HepG2 (cell line): ENCODE data around the gene TXNIP. TPM values are rescaled to one million over a fixed set of nuclear protein-coding genes. Genes with fewer than 3 reads are reported as not detected.
A peak's percentile ranks its signal among the peaks of the same experiment; 100 is the strongest.

Experiments
- ATAC-seq: fragments of 200-7000 bp; cut with Tn5 transposase; 3 replicates; pipeline ENCODE4 v1.9.1; 2020; ENCODE audit warnings: mild to moderate bottlenecking, moderate library complexity
- BruUV-seq: library from RNA; stranded (reverse); fragments of 400-500 nt; replicated peaks from 2 replicates; lab custom pipeline; 2021; lab: Mats Ljungman, UMichigan
- CTCF ChIA-PET: fragments of 300-600 bp; formaldehyde crosslinking; extraction: SDS; loops from one replicate; lab custom pipeline; 2021; ENCODE audit warnings: low total read pairs, inconsistent platforms, low intra/inter-chr PET ratio; lab: Yijun Ruan, JAX
- POLR2A ChIA-PET: fragments of 350-600 bp; sonication (Branson Sonifier 250); formaldehyde crosslinking; loops from one replicate; lab custom pipeline; 2020; ENCODE audit warnings: antibody characterized with exemption, inconsistent platforms; lab: Yijun Ruan, JAX
- DNase-seq: peaks from one replicate; pipeline ENCODE4 v3.0.0-alpha.2; 2015; ENCODE audit warnings: low spot score
- FAIRE-seq: peaks from 3 replicates; lab custom pipeline; 2011; peaks lifted over from hg19 to GRCh38; lab: Jason Lieb, UNC
- H2AFZ ChIP-seq: one replicate; pipeline ENCODE4 v1.6.1; 2011; ENCODE audit warnings: low read length, inconsistent platforms
- H3K27ac ChIP-seq: fragments of 300-600 bp; 3 replicates; pipeline ENCODE4 v1.8.0; 2011; ENCODE audit warnings: mixed run types, mild to moderate bottlenecking, mixed read lengths, low read length, inconsistent platforms; ENCODE audit not compliant: insufficient read depth; ENCODE audit errors: extremely low read length
- H3K27me3 ChIP-seq, 2 experiments: fragments of 200-600 bp in 1 of 2; 2 replicates in 1 of 2; 3 replicates in 1 of 2; pipeline versions ENCODE4 v1.6.0 to v1.8.0; 2011; ENCODE audit warnings: low read length in 2 of 2, mild to moderate bottlenecking in 2 of 2, moderate library complexity in 2 of 2, inconsistent platforms in 1 of 2; ENCODE audit not compliant: insufficient read depth in 2 of 2, control insufficient read depth in 1 of 2
- H3K36me3 ChIP-seq, 2 experiments: fragments of 200-600 bp in 1 of 2; replicated peaks in 1 of 2; 2 replicates in 1 of 2; 3 replicates in 1 of 2; pipeline versions ENCODE4 v1.5.1 to v1.8.0; 2011; ENCODE audit warnings: low read length in 2 of 2, inconsistent platforms in 1 of 2; ENCODE audit not compliant: insufficient read depth in 2 of 2, control insufficient read depth in 1 of 2
- H3K4me1 ChIP-seq: 2 replicates; pipeline ENCODE4 v1.5.1; 2012; ENCODE audit warnings: low read length, inconsistent platforms; ENCODE audit not compliant: insufficient read depth
- H3K4me2 ChIP-seq: 2 replicates; pipeline ENCODE4 v1.6.0; 2011; ENCODE audit warnings: low read depth, low read length, inconsistent platforms
- H3K4me3 ChIP-seq, 3 experiments: fragments of 200-600 bp in 1 of 3; sonication (generic), shearing (Covaris generic) in 1 of 3; replicated peaks in 1 of 3; 2 replicates each; pipeline ENCODE4 v1.5.1; 2011 to 2016; ENCODE audit warnings: low read length in 3 of 3, inconsistent platforms in 2 of 3, low read depth in 2 of 3, mild to moderate bottlenecking in 2 of 3, control low read depth in 1 of 3, mixed read lengths in 1 of 3; ENCODE audit not compliant: insufficient read depth in 1 of 3
- H3K79me2 ChIP-seq: one replicate; pipeline ENCODE4 v1.6.1; 2011; ENCODE audit warnings: low read length, inconsistent platforms; ENCODE audit not compliant: insufficient read depth
- H3K9ac ChIP-seq: 2 replicates; pipeline ENCODE4 v1.6.0; 2011; ENCODE audit warnings: mild to moderate bottlenecking, low read depth, low read length, inconsistent platforms; ENCODE audit not compliant: insufficient read depth
- H3K9me3 ChIP-seq: 2 replicates; pipeline ENCODE4 v1.5.1; 2012; ENCODE audit warnings: mild to moderate bottlenecking, low read length
- H4K20me1 ChIP-seq: 2 replicates; pipeline ENCODE4 v1.6.0; 2011; ENCODE audit warnings: inconsistent platforms, mild to moderate bottlenecking, low read length, moderate library complexity; ENCODE audit not compliant: insufficient read depth
- FOXA3 ChIP-seq: IDR thresholded peaks from 2 replicates; pipeline ENCODE4 v1.6.1; 2016; ENCODE audit warnings: missing genetic modification reagents, missing compliant biosample characterization
- GTF3A ChIP-seq: sonication (generic); formaldehyde crosslinking; conservative IDR thresholded peaks from 2 replicates; pipeline ENCODE4 v1.4.0; 2020; ENCODE audit warnings: mild to moderate bottlenecking, missing genetic modification reagents
- HES4 ChIP-seq: sonication (generic); formaldehyde crosslinking; IDR thresholded peaks from 2 replicates; pipeline ENCODE4 v1.9.0; 2021; ENCODE audit warnings: mild to moderate bottlenecking, missing genetic modification reagents, borderline replicate concordance
- HNF1A ChIP-seq, 2 experiments: sonication (generic) in 1 of 2; formaldehyde crosslinking in 1 of 2; IDR thresholded peaks; 2 replicates each; pipeline versions ENCODE4 v1.4.0 to v1.6.1; 2016 to 2020; ENCODE audit warnings: borderline replicate concordance in 1 of 2, low read depth in 1 of 2, mild to moderate bottlenecking in 1 of 2, missing genetic modification reagents in 1 of 2
- HNRNPH1 ChIP-seq: fragments of 200-400 bp; formaldehyde crosslinking; optimal IDR thresholded peaks from 2 replicates; pipeline ENCODE3; 2017; ENCODE audit warnings: mild to moderate bottlenecking, low read depth, low read length
- KAT2B ChIP-seq: fragments of 150-350 bp; IDR thresholded peaks from 2 replicates; pipeline ENCODE4 v1.6.1; 2014; ENCODE audit warnings: low read depth, low read length, borderline replicate concordance
- NFATC3 ChIP-seq: sonication (generic); formaldehyde crosslinking; IDR thresholded peaks from 2 replicates; pipeline ENCODE4 v1.5.1; 2020; ENCODE audit warnings: mild to moderate bottlenecking, missing genetic modification reagents
- SOX6 ChIP-seq, 2 experiments: fragments of 450-650 bp in 1 of 2; sonication (generic) in 1 of 2; formaldehyde crosslinking in 1 of 2; IDR thresholded peaks; 2 replicates each; pipeline versions ENCODE4 v1.4.0 to v1.6.1; 2017 to 2020; ENCODE audit warnings: antibody characterized with exemption in 1 of 2, mild to moderate bottlenecking in 1 of 2, missing genetic modification reagents in 1 of 2
- ZFP36L1 ChIP-seq: sonication (generic); formaldehyde crosslinking; IDR thresholded peaks from 2 replicates; pipeline ENCODE4 v1.8.0; 2022; ENCODE audit warnings: mild to moderate bottlenecking, missing genetic modification reagents, moderate library complexity
- ZNF446 ChIP-seq: sonication (generic); formaldehyde crosslinking; IDR thresholded peaks from 2 replicates; pipeline ENCODE4 v1.5.0; 2020; ENCODE audit warnings: mild to moderate bottlenecking, missing genetic modification reagents
- ZNF496 ChIP-seq: sonication (generic); formaldehyde crosslinking; IDR thresholded peaks from 2 replicates; pipeline ENCODE4 v1.8.1; 2023; ENCODE audit warnings: mild to moderate bottlenecking, moderate library complexity, missing genetic modification reagents; ENCODE audit not compliant: insufficient replicate concordance
- ZNF547 ChIP-seq: sonication (generic); formaldehyde crosslinking; IDR thresholded peaks from 2 replicates; pipeline ENCODE4 v1.5.1; 2020; ENCODE audit warnings: mild to moderate bottlenecking, missing genetic modification reagents
- ZNF570 ChIP-seq: sonication (generic); formaldehyde crosslinking; IDR thresholded peaks from 2 replicates; pipeline ENCODE4 v1.4.0; 2020; ENCODE audit warnings: mild to moderate bottlenecking, missing genetic modification reagents, borderline replicate concordance
- ZNF749 ChIP-seq: sonication (generic); formaldehyde crosslinking; IDR thresholded peaks from 2 replicates; pipeline ENCODE4 v1.8.0; 2022; ENCODE audit warnings: mild to moderate bottlenecking, missing genetic modification reagents, moderate library complexity, borderline replicate concordance
- ZNF780A ChIP-seq: sonication (generic); formaldehyde crosslinking; IDR thresholded peaks from 2 replicates; pipeline ENCODE4 v1.8.0; 2022; ENCODE audit warnings: mild to moderate bottlenecking, missing genetic modification reagents, moderate library complexity
- ZNF781 ChIP-seq: sonication (generic); formaldehyde crosslinking; IDR thresholded peaks from 2 replicates; pipeline ENCODE4 v1.5.1; 2020; ENCODE audit warnings: borderline replicate concordance, mild to moderate bottlenecking, missing genetic modification reagents; ENCODE audit errors: not compliant biosample characterization
- WGBS: methylation state at CpG from one replicate; pipeline ENCODE4 v1.1.6; 2017; ENCODE audit warnings: low lambda C conversion rate; 5-methylcytosine and 5-hydroxymethylcytosine counted together
- in situ Hi-C: cut with HindIII; loops from 2 replicates; pipeline ENCODE4 v1.10.0; 2017; ENCODE audit warnings: low pct_unique_long_range_greater_than_20kb; ENCODE audit not compliant: extremely low pct_ligation_motif_present
- intact Hi-C: fragments of 100-400 bp; cut with micrococcal nuclease; formaldehyde crosslinking; loops from one replicate; pipeline ENCODE4 v1.10.0; 2022; ENCODE audit not compliant: unreplicated experiment
- polyA plus RNA-seq, 8 experiments: library from polyadenylated mRNA; depleted of rRNA in 3 of 8; stranded (reverse) in 7 of 8; unstranded in 1 of 8; fragments of >200 nt; fragmentation: Illumina TruSeq in 4 of 8; extraction: Trizol in 4 of 8; gene quantifications; 2 replicates each; pipeline versions ENCODE4 v1.2.1 to v1.2.3, GENCODE V29; 2011 to 2016; ENCODE audit warnings: low read depth in 4 of 8, missing spikeins in 1 of 8, mixed read lengths in 1 of 8; ENCODE audit not compliant: insufficient read depth in 1 of 8
- total RNA-seq, 5 experiments: library from RNA; depleted of rRNA; stranded (reverse); fragments of >200 nt; fragmentation: Illumina TruSeq; extraction: Trizol; gene quantifications; 2 replicates each; pipeline ENCODE4 v1.2.3, GENCODE V29; 2016; ENCODE audit warnings: low read depth in 1 of 5
- TF ChIP-seq, protein P1 (sequence below): IDR thresholded peaks from 2 replicates; pipeline ENCODE4 v1.6.1; 2016; ENCODE audit warnings: mild to moderate bottlenecking

The TXNIP gene
- total and polyA plus RNA-seq, 2 of the 13 experiments (the other 11 are each of a cell fraction or from before 2014, with no cell fraction given) = 24.4 to 237 TPM

DNA sequence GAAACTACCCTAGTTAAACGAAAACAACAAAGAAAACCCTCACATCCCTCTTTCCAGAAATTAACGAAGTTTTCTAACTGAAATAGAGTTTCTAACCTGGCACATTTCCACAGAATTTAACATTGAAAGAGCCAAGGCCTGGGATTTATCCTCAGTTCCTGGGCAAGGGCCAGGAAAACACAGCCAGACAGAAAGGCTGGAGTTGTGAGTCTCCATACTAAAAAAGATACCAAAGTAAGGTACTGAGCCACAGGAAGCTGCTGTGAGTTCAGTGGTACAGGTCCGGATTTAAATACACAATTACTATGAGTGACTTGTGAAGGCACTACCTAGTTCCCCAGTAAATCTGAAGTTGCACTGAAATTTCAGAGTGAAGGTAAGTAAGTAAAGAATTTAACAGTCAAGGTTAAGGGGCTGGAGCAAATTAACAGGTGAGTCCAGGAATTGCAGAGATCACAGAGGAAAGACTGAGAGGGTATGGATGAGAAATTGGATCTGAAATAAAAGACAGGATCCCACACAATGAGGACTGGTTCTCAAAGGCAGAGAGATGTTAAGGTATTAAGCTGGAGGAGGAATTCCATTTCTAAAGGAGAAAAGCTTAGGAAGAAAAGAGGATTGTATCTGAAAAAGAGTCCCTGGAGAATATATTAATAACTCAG is 39.5 kb downstream of the TXNIP start:
- Histone ChIP-seq H3K4me3 (peak overlapping the region; percentile 73 to 89 (median 80)), H3K9ac (peak overlapping the region; percentile 80), H3K9me3 (no peaks in the 10 kb centered on the region), H3K27me3 (peaks cover 0 to 21% of the 10 kb centered on the region in 2 experiments; a peak in 3 of 5 replicates), H3K27ac (peak overlapping the region; percentile 61), H3K4me1 (peaks cover 65% of the 10 kb centered on the region), H2AFZ (no peak overlapping the region), H4K20me1 (no peaks in the 10 kb centered on the region), H3K36me3 (no peaks in the 10 kb centered on the region), H3K4me2 (peak overlapping the region; percentile 86), H3K79me2 (peaks cover 23% of the 10 kb centered on the region)
- CTCF ChIA-PET = no interaction called here
- no peak for ATAC-seq
- in situ Hi-C loops = no loop called here
- FAIRE-seq = no peak
- POLR2A ChIA-PET = interaction anchor here (1.4 to 6.2 kb wide), 3 partner anchors 11 to 95 kb away, joined by 4 to 84 read pairs (median 6); partner anchors contain the start of gene RBM8A
- intact Hi-C loops = loop anchor here (5.0 kb wide), 1 partner anchor 65 kb away; no protein-coding TSS in a partner anchor
- DNase-seq = no peak
- BruUV-seq = TSS peak; percentile 58
- WGBS = 15% methylated on average over 3 of the region's 3 CpGs
- TF ChIP-seq ZNF780A (no peak), ZNF547 (CRISPR knock-in tag) (no peak), ZNF496 (CRISPR knock-in tag) (no peak), ZFP36L1 (no peak), ZNF446 (0 out of 2 replicates have a peak, but pooled peaks have one; percentile 37), HES4 (CRISPR knock-in tag) (no peak), ZNF749 (CRISPR knock-in tag) (0 out of 2 replicates have a peak, but pooled peaks have one; percentile 25), ZNF570 (CRISPR knock-in tag) (no peak), FOXA3 (CRISPR knock-in tag) (no peak), SOX6 (IDR thresholded peaks at IDR 0.05) (no peak), SOX6 (CRISPR knock-in tag; IDR thresholded peaks at IDR 0.05) (peak; percentile 3; the same call in 1 of the 2 replicates), GTF3A (CRISPR knock-in tag) (no peak), HNF1A (IDR thresholded peaks at IDR 0.05; ENCODE audit: low read depth) (no peak), HNF1A (CRISPR knock-in tag; IDR thresholded peaks at IDR 0.05; ENCODE audit: borderline replicate concordance) (no peak), HNRNPH1 (no peak), ZNF781 (CRISPR knock-in tag) (no peak), KAT2B (no peak), NFATC3 (no peak)
- TF ChIP-seq, protein P1, sequence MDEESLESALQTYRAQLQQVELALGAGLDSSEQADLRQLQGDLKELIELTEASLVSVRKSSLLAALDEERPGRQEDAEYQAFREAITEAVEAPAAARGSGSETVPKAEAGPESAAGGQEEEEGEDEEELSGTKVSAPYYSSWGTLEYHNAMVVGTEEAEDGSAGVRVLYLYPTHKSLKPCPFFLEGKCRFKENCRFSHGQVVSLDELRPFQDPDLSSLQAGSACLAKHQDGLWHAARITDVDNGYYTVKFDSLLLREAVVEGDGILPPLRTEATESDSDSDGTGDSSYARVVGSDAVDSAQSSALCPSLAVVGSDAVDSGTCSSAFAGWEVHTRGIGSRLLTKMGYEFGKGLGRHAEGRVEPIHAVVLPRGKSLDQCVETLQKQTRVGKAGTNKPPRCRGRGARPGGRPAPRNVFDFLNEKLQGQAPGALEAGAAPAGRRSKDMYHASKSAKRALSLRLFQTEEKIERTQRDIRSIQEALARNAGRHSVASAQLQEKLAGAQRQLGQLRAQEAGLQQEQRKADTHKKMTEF (CRISPR knock-in tag) = no peak
